SKM-1 treated with dmso at 0.1 percent for 144 hours (cell line): Measurements from ENCODE around the gene MCM3AP.

ENCODE experiments used
- DNase-seq: peaks from one replicate; lab custom pipeline; 2025; ENCODE audit not compliant: unreplicated experiment; lab: John Stamatoyannopoulos, UW

The MCM3AP gene

GRCh38 chr21:46274797-46275390, 10.5 kb downstream of the MCM3AP start:
- no peak for DNase-seq

- no peak for DNase-seq
Observed at GRCh38 chr21:46273341-46273740, 12.1 kb downstream of the MCM3AP start.

GRCh38 chr21:46269466-46269865, 15.9 kb downstream of the MCM3AP start:
- no peak for DNase-seq

- DNase-seq, result no peak
Observed at GRCh38 chr21:46268371-46268770, 17.0 kb downstream of the MCM3AP start.

- no peak for DNase-seq
Observed at GRCh38 chr21:46266946-46267345, 18.5 kb downstream of the MCM3AP start.

- DNase-seq, result no peak
Observed at GRCh38 chr21:46265736-46266525, 19.5 kb downstream of the MCM3AP start.

GRCh38 chr21:46264690-46265144, 20.7 kb downstream of the MCM3AP start:
- no peak for DNase-seq

GRCh38 chr21:46264046-46264689, 21.2 kb downstream of the MCM3AP start:
- no peak for DNase-seq

- DNase-seq, result no peak
Observed at GRCh38 chr21:46256501-46256994, 28.9 kb downstream of the MCM3AP start.

- no peak for DNase-seq
Observed at GRCh38 chr21:46255758-46256337, 29.6 kb downstream of the MCM3AP start.

- no peak for DNase-seq
Observed at GRCh38 chr21:46255166-46255565, 30.2 kb downstream of the MCM3AP start.

GRCh38 chr21:46254208-46254975, 31.0 kb downstream of the MCM3AP start:
- DNase-seq, result no peak

GRCh38 chr21:46253610-46254124, 31.7 kb downstream of the MCM3AP start:
- no peak for DNase-seq

- DNase-seq, result no peak
Observed at GRCh38 chr21:46252840-46253239, 32.6 kb downstream of the MCM3AP start.

- DNase-seq, result no peak
Observed at GRCh38 chr21:46250146-46250725, 35.2 kb downstream of the MCM3AP start.

- no peak for DNase-seq
Observed at GRCh38 chr21:46248827-46249226, 36.6 kb downstream of the MCM3AP start.

- no peak for DNase-seq
Observed at GRCh38 chr21:46248422-46248782, 37.0 kb downstream of the MCM3AP start.

GRCh38 chr21:46247699-46248421, 37.6 kb downstream of the MCM3AP start:
- DNase-seq, result no peak

GRCh38 chr21:46246345-46246744, 39.1 kb downstream of the MCM3AP start:
- DNase-seq, result no peak
